ENCODE measurements around the gene ZDHHC19. TPM values are rescaled to one million over a fixed set of nuclear protein-coding genes. Genes with fewer than 3 reads are reported as not detected.

ZDHHC19 gene
- total RNA-seq, 1 donor from 2014 or later, result not detected

- Histone ChIP-seq H3K27me3 (ENCODE audit: low read depth) (peaks cover 9% of the 10 kb centered on the region), H3K4me1 (no peaks in the 10 kb centered on the region), H3K9me3 (replicated peaks) (no peaks in the 10 kb centered on the region), H3K27ac (replicated peaks) (no peak overlapping the region), H3K36me3 (no peaks in the 10 kb centered on the region), H3K4me3 (no peak overlapping the region)
- intact Hi-C loops (cut with micrococcal nuclease), result no loop called here
- TF ChIP-seq CTCF (IDR thresholded peaks at IDR 0.05; ENCODE audit: borderline replicate concordance), result no peak
- no peak for DNase-seq
These were observed 31.6 kb downstream of the ZDHHC19 start for GRCh38 chr3:196179380-196180308.

- no peak overlapping the region for H3K4me3 ChIP-seq
- no peaks in the 10 kb centered on the region for H3K36me3 ChIP-seq
- no peaks in the 10 kb centered on the region for H3K9me3 ChIP-seq (replicated peaks)
- H3K4me1 ChIP-seq, result no peaks in the 10 kb centered on the region
- no peak for DNase-seq
- TF ChIP-seq CTCF (IDR thresholded peaks at IDR 0.05; ENCODE audit: borderline replicate concordance), result no peak
- intact Hi-C loops (cut with micrococcal nuclease), result no loop called here
- peaks cover 9% of the 10 kb centered on the region for H3K27me3 ChIP-seq (ENCODE audit: low read depth)
- H3K27ac ChIP-seq (replicated peaks), result no peak overlapping the region
These were observed 32.2 kb downstream of the ZDHHC19 start for GRCh38 chr3:196178993-196179379.

- no peak for DNase-seq
- Histone ChIP-seq H3K4me1 (no peaks in the 10 kb centered on the region), H3K27me3 (ENCODE audit: low read depth) (peaks cover 9% of the 10 kb centered on the region), H3K36me3 (no peaks in the 10 kb centered on the region), H3K9me3 (replicated peaks) (no peaks in the 10 kb centered on the region), H3K4me3 (no peak overlapping the region), H3K27ac (replicated peaks) (no peak overlapping the region)
- no peak for TF ChIP-seq CTCF (IDR thresholded peaks at IDR 0.05; ENCODE audit: borderline replicate concordance)
- intact Hi-C loops (cut with micrococcal nuclease), result no loop called here
These were observed 33.2 kb downstream of the ZDHHC19 start for GRCh38 chr3:196177967-196178366.

- H3K4me1 ChIP-seq, result no peaks in the 10 kb centered on the region
- H3K9me3 ChIP-seq (replicated peaks), result no peaks in the 10 kb centered on the region
- TF ChIP-seq CTCF (IDR thresholded peaks at IDR 0.05; ENCODE audit: borderline replicate concordance), result no peak
- DNase-seq, result no peak
- H3K4me3 ChIP-seq, result no peak overlapping the region
- no peaks in the 10 kb centered on the region for H3K36me3 ChIP-seq
- intact Hi-C loops (cut with micrococcal nuclease), result no loop called here
- H3K27me3 ChIP-seq (ENCODE audit: low read depth), result peaks cover 9% of the 10 kb centered on the region
- no peak overlapping the region for H3K27ac ChIP-seq (replicated peaks)
These were observed 33.6 kb downstream of the ZDHHC19 start for GRCh38 chr3:196177567-196177966.

GRCh38 chr3:196175722-196176121, 35.5 kb downstream of the ZDHHC19 start:
- intact Hi-C loops (cut with micrococcal nuclease), result no loop called here
- no peak for DNase-seq
- H3K27ac ChIP-seq (replicated peaks), result no peak overlapping the region

More at GRCh38 chr3:196175722-196176121, 35.5 kb downstream of the ZDHHC19 start:
- Histone ChIP-seq H3K9me3 (replicated peaks) (no peaks in the 10 kb centered on the region), H3K4me3 (no peak overlapping the region), H3K4me1 (no peaks in the 10 kb centered on the region), H3K27me3 (ENCODE audit: low read depth) (peaks cover 4% of the 10 kb centered on the region), H3K36me3 (no peaks in the 10 kb centered on the region)
- TF ChIP-seq CTCF (IDR thresholded peaks at IDR 0.05; ENCODE audit: borderline replicate concordance), result no peak

All from left ventricle myocardium inferior (tissue), 1 donor.